GM21619 (cell line): ENCODE measurements around the gene CENPA.
"Not testable (repeated sequence)": the region's sequence is repeated elsewhere in the genome, so short reads cannot be mapped to it uniquely, and the experiment has no call there.

Experiments
- ATAC-seq: cut with Tn5 transposase; IDR thresholded peaks from one replicate; pipeline ENCODE4 v1.9.1; 2021; ENCODE audit not compliant: unreplicated experiment

The CENPA gene

DNA sequence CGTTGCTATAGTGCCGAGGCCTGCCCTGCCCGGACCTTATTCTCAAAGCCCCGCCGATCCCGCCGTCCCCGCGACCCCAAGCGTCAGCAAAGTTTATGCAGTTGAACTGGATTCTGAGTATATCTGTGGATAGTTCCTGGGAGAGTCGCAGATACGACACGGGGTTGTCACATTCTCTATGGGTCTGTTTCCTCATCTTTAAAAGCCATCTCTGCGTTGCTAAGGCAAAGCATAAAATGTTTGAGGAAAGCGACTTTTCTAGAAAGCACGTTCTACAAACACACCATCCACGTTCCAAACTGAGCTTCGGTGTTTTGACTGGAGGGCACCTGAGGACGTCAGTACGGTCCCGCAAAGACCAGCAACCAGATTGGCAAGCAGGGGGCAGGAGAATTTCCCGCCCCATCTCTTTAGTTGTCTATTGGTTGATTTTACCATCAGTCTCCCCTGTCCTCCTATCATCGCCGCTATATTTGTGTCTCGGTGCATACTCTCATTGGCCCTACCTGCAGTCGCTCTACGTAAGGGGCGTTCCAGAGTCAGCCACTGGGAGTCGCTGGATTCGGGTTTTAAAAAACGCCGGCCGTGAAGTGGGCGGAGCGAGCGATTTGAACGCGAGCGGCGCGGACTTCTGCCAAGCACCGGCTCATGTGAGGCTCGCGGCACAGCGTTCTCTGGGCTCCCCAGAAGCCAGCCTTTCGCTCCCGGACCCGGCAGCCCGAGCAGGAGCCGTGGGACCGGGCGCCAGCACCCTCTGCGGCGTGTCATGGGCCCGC lies at the start of gene CENPA:
TSS of gene CENPA (plus strand) at position 626 of the 776 bp plus-strand sequence. CDS start at position 767, 141 bp downstream.
- ATAC-seq = peak; percentile 99

DNA sequence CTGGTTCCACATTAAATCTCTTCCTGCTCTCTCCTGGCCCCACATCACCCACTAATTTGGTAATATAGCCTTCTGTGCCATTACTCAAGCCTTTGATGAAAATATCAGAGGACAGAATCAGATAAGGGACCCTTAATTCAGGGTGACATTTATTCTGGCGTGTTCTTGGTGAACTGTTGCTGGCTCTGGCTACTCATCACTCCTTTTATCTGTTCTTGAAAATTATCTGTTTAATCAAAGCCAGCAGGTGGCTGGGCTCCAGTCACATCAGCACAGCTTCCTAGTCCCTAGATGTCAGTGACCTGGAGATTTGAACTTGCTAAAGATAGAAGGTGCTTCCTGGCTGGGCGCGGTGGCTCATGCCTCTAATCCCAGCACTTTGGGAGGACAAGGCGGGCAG lies 48.6 kb upstream of the CENPA start:
- ATAC-seq = no peak

DNA sequence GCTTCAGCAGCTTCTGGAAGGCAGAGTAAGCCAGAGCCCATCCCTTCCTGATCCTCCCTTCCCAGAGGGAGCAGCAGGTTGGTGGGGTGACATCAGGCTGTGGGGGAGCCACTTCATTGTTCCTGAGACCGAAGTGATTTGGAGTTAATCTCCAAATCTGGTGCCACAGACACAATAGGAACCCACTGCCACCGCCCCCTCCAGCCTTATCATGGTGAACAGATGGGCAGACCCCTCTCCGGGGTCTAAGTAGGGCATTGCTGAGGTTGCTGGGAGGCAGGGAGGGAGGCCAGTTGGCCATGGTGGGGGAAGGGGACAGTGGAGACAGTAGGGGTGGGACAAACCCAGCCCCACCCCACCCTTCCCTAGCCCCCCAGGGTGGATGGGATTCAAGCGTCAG lies 47.4 kb upstream of the CENPA start:
- no peak for ATAC-seq

DNA sequence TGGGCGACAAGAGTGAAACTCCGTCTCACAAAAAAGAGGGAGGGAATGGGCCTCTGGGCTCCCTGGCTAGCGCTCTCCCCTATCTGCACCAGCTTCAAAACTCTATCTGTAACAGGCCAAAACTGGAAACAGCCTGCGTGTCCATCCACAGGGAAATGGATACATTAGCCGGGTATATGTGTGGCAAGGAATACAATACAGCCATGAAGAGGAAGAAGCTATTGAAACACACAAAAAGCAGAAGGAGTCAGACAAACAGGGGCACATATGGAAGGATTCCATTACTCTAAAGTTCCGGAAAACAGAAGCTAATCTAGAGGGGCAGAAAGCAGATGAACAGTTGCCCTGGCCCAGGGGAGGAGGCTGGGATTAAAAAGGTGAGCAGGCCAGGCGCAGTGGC lies 46.3 kb upstream of the CENPA start:
- ATAC-seq = no peak

DNA sequence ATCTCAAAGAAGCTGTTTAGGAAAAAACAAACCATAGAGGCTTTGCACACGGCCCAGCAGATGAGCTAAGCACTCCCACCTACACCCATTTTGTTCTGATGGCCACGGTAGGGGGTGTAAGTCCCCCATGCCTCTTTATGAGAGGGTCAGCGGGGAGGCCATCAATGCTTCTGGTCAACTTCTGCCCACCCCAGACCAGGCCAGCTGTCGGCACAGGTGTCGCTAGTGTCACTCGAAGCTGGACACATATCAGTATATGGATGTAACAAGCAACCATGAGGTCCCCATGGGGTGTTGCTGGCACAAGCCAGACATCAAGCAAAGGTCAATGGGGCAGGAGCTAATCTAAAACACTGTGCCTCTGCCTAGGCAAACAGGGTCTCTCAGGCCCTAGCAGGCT lies 45.5 kb upstream of the CENPA start:
- ATAC-seq = no peak

DNA sequence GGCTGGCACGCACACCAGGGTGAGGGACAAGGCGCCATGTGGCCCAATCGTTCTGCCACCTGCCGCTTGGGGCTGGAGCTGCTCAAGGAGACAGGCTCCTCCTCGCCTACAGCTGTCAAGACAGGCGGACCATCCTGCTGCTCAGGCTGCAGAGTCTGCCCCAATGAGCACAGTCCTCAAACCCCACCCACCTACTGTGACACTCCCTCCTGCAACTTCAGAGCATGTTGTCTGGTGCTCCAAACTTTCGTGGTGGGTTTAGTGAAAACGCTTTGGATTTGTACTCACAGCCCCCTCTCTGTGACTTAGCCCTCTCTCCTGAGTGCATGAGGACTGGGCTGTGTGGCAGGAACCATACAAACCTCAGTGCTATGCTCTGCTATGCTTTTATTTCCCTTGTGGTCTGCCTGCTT lies 45.0 kb upstream of the CENPA start:
- no peak for ATAC-seq

DNA sequence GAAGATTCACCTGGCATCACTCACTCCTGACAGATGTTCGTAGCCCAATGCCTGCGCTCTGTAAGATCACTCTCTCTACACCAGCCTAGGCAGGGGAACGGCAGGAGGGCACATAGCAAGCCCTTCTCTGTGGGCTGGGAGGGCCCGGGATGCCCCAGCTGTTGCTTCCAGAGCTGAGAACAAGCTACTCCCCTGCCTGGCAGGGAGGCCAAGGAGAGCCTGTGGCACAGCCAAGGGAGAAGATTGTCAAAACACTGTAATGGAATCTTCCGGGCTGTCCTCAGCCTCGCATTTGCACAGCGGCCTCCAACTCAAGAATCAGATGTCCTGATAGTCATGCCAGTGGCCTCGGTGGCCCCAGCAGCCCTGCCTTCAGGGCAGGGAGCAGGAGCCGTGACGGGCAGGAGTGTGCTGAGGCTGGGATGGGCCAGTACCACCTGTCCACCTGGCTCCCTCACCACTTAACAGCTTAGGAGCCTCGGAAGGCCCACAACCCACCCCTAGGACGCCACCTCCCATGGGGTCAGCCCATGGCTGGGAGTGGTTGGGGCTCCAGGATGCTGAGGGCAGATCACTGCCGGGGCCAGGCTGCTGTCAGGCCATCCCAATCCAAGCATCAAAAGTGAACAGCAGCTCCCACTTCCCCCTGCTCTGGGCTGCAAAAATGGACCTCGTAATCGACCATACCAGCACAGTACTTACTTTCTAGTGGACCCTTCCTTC lies 43.6 kb upstream of the CENPA start:
- ATAC-seq = no peak

DNA sequence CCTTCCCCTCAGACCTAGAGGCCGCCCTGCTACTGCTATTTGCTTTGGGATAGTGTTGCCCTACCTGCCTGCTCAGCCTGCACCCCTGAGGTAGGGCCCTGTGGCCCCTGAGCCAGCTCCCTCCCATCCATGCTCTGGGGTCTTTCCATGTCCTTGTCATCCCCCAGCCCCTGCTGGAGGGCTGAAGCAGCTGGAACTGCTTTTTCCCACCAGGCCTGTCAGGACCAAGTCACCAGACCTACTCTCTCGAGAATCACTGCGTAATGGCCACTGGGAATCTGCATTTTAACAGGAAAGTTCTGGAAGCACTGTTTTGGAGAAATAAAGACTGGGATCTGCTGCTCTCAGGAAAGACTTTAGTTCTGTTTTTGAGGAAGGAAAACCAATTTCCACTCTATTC lies 42.0 kb upstream of the CENPA start:
- ATAC-seq = no peak

DNA sequence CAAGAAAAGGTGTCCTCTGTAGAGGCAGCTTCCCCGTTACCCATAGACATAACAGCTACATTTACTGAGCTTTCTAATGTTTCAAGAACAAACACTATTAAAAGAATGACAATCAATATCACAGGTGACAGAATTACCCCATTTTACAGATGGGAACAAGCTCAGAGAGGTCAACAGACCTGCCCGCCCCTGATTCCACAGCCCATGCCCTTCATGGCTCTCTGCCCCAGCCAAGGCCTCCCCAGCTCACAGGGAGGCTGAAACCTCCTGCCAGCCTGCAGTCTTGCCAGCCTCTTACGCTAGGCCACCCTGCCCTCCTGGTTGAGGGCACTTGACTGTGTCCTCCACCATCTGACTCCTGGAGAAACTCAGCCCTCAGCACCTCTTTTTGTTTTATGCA lies 40.9 kb upstream of the CENPA start:
- no peak for ATAC-seq

DNA sequence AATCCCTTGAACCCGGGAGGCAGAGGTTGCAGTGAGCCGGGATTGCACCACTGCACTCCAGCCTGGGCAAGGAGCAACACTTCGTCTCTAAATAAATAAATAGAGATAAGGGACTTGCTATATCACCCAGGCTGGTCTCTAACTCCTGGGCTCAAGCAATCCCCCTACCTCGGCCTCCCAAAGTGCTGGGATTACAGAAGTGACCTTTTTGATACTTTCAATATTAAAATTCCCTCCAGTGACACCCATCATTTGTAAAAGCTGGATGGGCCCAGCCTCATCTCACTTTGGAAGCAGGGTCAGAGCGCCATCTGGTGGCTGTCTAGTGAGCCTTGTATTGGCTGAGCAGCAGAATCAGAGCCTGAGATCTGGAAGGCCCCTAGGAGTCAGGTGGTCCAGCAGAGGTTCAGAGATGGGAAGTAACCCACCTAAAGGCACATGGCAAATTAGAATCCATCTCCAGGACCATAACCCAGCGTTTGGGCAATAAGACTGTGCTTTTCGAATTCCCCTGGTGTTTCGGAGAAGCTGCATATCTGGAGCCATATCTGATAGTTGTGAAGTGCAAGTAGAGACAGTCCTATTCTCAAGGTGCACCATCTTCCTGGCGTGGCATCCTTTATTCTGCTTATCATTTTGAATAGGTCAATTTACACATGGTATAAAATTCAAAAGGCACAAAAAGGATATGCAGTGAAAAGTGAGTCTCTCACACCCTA lies 40.1 kb upstream of the CENPA start:
- ATAC-seq = no peak

DNA sequence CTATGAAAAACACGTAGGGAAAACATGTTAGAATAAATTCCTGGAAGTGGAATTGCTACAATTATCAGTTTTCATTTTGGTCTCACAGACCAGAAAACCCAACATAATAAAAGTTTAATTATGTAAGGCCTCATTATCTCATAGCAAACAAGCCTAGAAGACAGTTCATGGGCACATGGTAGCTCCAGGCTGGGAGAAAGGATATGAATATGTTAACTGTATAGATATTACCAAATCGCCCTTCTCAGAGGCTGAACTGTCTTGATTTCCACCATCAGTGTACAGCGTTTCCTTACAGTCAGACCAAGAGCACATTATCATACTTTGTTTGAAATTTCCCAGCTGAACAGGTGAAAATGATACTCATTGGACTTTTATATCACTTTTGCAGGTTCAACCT lies 38.9 kb upstream of the CENPA start:
- ATAC-seq = no peak

DNA sequence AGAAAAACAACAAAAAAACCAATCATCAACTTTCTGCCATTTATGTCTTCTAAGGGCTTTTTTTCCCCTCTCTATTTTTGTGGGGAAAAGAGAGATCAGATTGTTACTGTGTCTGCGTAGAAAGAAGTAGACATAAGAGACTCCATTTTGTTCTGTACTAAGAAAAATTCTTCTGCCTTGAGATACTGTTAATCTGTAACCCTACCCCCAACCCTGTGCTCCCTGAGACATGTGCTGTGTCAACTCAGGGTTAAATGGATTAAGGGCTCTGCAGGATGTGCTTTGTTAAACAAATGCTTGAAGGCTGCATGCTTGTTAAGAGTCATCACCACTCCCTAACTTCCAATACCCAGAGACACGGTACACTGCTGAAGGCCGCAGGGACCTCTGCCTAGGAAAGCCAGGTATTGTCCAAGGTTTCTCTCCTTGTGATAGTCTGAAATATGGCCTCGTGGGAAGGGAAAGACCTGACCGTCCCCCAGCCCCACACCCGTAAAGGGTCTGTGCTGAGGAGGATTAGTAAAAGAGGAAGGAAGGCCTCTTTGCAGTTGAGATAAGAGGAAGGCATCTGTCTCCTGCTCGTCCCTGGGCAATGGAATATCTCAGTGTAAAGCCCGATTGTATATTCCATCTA lies 36.0 kb upstream of the CENPA start:
- not testable (repeated sequence) for ATAC-seq

DNA sequence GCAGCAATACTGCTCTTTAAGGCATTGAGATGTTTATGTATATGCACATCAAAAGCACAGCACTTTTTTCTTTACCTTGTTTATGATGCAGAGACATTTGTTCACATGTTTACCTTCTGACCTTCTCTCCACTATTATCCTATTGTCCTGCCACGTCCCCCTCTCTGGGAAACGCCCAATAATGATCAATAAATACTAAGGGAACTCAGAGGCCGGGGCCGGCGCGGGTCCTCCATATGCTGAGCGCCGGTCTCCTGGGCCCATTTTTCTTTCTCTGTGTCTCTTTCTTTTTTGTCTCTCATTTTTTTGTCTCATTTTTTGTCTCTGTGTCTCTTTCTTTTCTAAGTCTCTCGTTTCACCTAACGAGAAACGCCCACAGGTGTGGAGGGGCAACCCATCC lies 35.4 kb upstream of the CENPA start:
- not testable (repeated sequence) for ATAC-seq

DNA sequence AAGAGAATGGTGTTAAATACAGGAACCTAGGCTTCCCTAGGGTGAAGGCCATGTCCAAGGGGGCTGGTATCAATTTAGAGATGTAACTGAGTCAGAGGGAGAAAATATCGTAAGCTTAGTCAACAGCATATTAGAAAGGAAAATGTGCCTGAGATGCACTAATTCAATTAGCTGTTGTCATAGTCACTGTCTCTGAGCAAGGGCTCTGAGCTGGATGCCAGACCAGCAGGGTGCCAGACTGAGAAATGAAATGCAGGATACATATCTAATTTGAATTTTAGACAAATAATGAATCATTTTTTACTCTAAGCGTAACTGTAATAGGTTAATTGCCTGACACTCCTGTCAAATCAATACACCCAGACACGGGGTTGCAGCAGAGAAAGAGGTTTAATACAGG lies 33.2 kb upstream of the CENPA start:
- no peak for ATAC-seq

DNA sequence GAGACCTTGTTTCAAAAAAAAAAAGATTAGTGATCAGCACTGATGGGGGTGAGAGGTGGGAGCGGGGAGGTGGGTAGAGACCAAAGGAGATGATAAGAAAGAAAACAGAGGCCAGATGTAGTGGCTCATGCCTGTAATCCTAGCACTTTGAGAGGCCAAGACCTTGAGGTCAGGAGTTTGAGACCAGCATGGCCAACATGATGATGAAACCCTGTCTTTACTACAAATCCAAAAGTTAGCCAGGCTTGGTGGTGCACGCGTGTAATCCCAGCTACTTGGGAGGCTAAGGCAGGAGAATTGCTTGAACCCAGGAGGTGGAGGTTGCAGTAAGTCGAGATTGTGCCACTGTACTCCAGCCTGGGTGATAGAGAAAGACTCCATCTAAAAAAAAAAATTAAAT lies 31.3 kb upstream of the CENPA start:
- ATAC-seq = no peak

DNA sequence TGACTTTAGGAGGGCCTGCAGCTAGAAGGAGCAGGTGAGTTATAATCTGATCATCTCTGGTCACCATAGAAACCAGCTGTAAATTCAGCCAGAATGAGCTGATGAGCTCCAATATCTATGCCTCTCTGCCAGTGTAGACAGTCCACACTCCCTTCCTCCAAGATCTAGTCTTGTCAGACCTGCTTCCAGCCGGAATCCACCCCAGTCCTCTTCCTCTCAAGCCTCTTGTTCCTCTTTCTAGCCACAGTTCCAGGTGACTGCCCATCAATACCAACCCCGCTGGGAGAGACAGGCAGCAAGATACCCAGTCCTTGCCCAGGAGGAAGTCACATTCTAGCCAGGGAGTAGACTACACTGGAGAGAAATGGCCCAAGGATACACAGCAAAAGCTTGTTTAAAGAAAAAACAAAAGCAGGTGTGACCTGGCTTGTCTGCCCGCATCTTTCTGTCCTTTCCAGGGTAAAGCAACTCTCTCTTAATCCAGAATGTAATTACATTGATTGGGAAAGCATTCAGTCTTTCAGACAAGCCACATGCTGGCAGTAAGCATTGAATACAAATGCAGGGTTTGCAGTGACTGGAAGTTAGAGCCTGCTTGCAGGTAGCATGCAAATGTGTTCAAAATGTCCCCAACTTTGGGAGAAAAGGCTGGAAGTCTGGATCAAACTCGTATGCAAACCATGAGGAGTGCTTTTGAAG lies 30.7 kb upstream of the CENPA start:
- ATAC-seq = no peak

DNA sequence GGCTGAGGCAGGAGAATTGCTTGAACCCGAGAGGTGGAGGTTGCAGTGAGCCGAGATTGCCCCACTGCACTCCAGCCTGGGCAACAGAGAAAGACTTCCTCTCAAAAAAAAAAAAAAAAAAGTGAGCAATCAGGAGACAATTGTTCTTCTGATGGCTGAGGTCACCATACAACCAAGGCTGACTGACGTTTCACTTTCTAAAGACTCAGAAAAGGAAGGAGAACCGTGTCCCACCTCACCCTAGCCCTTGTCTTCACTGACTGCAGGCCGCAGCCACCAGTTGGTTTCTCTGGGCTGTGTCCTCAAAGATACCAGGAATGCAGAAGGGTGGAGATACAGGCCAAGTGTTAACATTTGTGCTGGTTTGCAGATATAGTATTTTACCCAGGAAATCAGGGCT lies 29.5 kb upstream of the CENPA start:
- ATAC-seq = no peak

DNA sequence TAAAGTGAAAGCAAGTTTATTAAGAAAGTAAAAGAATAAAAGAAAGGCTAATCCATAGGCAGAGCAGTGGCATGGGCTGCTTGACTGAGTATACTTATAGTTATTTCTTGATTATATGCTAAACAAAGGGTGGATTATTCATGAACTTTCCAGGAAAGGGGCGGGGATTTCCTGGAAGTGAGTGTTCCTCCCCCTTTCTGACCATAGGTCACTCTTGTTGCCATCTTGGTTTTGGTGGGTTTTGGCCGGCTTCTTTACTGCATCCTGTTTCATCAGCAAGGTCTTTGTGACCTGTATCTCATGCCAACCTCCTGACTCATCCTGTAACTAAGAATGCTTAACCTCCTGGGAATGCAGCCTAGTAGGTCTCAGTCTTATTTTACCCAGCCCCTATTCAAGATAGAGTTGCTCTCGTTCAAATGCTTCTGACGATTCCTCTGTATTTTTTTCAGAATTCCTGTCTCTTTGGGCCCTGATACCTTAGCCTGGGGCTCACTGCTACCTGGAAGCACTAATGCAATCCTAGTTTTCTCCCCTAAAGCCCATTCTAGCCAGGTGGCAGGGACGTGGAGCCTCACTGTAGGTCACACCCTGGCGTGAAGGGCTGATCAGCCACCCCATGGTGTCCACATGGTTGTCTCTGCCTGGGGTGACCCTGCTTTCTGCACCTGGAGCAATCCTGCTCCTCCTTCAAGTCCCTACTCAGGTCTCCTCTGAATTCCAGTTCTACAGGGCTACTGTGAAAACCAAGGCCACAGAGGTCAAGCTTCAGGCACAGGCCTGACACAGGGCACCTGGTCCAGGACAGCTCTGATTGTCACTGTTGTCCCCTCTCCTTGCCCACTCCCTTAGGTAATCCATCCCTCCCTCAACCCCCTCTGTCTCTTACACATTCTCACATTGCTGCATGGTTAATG lies 27.7 kb upstream of the CENPA start:
- peak; percentile 48 for ATAC-seq

DNA sequence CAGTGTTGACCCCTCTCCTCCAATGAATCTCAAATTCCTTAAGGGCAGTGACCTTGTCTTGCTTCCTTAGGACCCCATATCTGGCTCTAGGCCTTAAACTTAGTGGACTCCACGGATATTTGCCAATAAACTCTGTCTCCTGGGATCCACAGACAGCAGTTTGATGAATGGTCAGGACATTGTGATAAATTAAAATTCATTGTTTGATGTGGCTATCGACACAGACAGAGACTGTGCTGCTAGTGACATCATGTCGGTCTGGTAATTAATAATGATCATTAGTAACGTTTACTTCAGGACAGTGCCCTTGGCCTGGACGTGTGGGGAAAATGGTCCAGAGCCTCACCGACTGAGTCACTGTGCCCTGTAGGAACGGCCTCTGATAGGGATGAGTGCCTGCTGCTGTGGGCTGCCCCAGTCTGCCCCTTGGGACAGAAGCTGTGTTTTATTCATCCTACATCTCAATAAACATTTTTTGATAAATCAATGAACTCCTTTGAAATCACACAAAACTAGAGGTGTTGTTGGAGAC lies 27.0 kb upstream of the CENPA start:
- no peak for ATAC-seq

DNA sequence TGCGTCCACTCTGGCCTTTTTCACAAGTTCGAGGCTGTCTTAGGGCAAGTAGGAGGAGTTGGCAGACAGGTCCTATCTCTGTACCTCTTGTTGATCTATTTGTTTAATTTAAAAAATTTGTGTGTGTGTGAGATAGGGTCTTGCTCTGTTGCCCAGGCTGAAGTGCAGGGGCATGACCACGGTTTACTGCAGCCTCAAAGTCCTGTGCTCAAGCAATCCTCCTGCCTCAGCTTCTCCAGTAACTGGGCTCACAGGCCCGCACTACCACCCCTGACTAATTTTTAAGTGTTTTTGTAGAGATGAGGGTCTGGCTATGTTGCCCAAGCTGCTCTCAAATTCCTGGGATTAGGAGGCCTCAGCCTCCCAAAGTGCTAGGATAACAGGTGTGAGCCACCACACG lies 26.0 kb upstream of the CENPA start:
- no peak for ATAC-seq
